Fibroblast of mammary gland (primary cell): ENCODE data around the gene TRMT5.

Experiments
- DNase-seq: peaks from one replicate; pipeline ENCODE4 v3.0.0-alpha.2; 2010; ENCODE audit warnings: low read depth
- H3K4me3 ChIP-seq: 2 replicates; pipeline ENCODE4 v1.5.1; 2011; ENCODE audit warnings: low read depth, mild to moderate bottlenecking, low read length, moderate library complexity; ENCODE audit not compliant: control insufficient read depth
- TF ChIP-seq, protein P1 (sequence below): conservative IDR thresholded peaks from 2 replicates; pipeline ENCODE4 v1.5.1; 2011; ENCODE audit warnings: low read depth, low read length, inconsistent platforms; ENCODE audit not compliant: control insufficient read depth, insufficient read depth

The TRMT5 gene

DNA sequence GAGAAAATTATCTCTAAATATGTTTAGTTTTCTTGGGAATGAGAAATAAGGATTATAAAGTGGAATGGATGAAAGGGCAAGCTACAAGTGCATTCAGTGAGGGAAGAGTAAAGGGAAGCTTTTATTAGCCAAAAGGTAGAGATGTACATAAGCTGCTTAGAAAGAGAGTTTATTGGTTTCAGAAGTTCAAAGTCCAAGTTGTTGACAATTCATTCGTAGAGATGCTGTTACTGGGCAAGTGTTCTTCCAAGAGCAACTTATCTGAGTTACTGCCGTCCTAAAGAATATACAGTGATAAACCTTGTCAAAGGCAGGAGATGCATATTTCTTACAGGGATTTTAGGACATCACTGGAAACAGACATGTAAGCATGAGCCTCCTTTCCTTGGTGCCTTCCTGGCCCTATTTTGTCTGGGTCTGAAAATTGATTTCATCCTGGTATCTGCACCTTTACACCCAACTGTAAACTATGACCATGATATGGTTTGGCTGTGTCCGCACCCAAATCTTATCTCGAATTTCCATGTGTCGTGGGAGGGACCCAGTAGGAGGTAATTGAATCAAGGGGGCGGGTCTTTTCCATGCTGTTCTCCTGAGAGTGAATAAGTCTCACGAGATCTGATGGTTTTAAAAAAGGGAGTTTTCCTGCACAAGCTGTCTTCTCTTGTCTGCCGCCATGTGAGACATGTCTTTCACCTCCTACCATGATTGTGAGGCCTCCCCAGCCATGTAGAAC, 46.8 kb downstream of the TRMT5 start:
- no peak for DNase-seq
- no peak overlapping the region for H3K4me3 ChIP-seq
- TF ChIP-seq, protein P1, sequence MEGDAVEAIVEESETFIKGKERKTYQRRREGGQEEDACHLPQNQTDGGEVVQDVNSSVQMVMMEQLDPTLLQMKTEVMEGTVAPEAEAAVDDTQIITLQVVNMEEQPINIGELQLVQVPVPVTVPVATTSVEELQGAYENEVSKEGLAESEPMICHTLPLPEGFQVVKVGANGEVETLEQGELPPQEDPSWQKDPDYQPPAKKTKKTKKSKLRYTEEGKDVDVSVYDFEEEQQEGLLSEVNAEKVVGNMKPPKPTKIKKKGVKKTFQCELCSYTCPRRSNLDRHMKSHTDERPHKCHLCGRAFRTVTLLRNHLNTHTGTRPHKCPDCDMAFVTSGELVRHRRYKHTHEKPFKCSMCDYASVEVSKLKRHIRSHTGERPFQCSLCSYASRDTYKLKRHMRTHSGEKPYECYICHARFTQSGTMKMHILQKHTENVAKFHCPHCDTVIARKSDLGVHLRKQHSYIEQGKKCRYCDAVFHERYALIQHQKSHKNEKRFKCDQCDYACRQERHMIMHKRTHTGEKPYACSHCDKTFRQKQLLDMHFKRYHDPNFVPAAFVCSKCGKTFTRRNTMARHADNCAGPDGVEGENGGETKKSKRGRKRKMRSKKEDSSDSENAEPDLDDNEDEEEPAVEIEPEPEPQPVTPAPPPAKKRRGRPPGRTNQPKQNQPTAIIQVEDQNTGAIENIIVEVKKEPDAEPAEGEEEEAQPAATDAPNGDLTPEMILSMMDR, result no peak

DNA sequence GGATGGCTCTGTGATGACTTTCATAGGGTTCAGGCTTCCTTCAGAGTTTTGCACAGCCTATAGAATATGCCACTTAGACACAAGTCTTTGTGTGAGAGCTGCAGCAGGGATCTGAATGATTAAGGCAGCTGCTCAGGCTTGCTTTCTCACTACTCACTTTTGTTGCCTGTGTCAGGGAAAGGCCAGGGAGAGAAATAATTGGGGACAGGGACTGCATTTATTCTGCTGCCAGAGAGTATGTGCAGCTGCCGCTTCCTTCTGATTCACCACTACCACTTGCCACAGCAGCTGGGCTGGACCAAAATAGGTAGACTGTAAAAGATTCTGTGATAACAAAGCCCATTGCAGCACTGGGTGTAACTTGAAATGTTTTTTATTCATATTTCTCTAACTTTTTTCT, 49.7 kb downstream of the TRMT5 start:
- H3K4me3 ChIP-seq, result no peak overlapping the region
- TF ChIP-seq, protein P1, result no peak
- no peak for DNase-seq

DNA sequence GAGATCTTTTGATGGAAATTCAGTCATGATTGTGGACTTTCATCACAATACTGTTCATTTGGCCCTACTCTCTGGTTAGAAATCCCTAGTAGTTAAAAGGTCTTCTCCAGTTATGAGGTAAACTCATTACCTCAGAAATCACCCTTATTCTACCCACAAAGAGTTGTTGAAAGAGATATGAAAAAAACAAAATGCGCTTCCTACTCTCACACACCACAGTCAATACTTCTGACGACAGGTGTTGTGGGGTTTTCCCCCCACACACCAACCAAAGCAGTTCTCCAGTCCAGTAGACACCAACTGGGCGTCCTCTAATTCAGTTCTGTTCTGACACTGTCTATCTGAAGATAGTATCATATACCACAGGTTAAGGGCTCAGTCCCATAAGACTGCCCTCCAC, 54.9 kb downstream of the TRMT5 start:
- no peak for DNase-seq
- TF ChIP-seq, protein P1, result no peak

DNA sequence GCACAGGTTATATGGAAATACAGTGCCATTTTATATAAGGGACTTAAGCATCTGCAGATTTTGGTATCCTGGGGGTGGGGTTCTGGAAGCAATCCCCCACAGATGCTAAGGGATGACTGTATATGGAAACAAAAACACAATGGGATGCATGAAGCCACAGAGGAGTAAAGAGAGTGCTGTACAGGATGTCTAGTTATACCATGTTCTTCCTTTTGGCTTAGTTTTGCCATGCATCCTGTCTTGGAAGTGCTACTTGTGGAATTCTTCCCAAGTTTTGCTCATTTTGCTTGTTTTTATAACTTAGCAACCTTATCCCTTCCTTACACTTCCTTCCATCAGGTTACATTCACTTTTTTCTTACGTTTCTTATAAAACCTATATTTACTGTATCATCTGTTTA, 55.6 kb downstream of the TRMT5 start:
- no peak for DNase-seq
- TF ChIP-seq, protein P1, result no peak
- H3K4me3 ChIP-seq, result no peak overlapping the region

More for the DNA sequence above, 54.9 kb downstream of the TRMT5 start:
- no peak overlapping the region for H3K4me3 ChIP-seq

DNA sequence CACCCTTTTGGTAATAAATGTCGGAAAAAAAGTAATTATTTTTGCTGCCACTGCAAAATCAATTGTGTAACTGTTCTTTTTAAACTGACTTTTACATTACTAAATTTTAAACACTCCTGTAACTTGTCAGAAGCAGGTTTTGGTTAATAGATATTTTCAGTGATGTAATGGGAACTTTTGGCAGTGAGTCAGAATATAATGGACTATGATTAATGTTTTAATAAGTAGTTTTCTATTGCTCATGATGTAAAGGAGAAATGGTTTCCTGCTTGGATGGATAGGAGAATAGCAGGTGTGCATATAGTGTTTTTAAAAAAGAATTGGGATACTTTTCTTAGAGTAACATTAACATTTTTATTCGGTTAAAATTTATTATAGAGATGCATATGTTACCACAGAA, 58.8 kb downstream of the TRMT5 start:
- DNase-seq, result peak; percentile 65
- TF ChIP-seq, protein P1, result no peak
- no peak overlapping the region for H3K4me3 ChIP-seq
